Stimulated activated naive CD8-positive, alpha-beta T cell treated with anti-CD3 and anti-CD28 coated beads, Interleukin-15, Interleukin-2, amounts not matched to agents 100 U/mL and 50 U/mL, for 24 hours (primary cell): ENCODE measurements around the gene KLHL25.
"Not testable (repeated sequence)": the region's sequence is repeated elsewhere in the genome, so short reads cannot be mapped to it uniquely, and the experiment has no call there.

Experiments
- ATAC-seq: fragments of 150-1000 bp; cut with Tn5 transposase; one replicate; pipeline ENCODE4 v1.10.0; 2021
- DNase-seq: peaks from one replicate; pipeline ENCODE4 v3.0.0; 2021

KLHL25 gene, protein sequence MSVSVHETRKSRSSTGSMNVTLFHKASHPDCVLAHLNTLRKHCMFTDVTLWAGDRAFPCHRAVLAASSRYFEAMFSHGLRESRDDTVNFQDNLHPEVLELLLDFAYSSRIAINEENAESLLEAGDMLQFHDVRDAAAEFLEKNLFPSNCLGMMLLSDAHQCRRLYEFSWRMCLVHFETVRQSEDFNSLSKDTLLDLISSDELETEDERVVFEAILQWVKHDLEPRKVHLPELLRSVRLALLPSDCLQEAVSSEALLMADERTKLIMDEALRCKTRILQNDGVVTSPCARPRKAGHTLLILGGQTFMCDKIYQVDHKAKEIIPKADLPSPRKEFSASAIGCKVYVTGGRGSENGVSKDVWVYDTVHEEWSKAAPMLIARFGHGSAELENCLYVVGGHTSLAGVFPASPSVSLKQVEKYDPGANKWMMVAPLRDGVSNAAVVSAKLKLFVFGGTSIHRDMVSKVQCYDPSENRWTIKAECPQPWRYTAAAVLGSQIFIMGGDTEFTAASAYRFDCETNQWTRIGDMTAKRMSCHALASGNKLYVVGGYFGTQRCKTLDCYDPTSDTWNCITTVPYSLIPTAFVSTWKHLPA

GRCh38 chr15:85794598-85795336 is at the start of gene KLHL25:
KLHL25 (minus strand) TSS chr15:85794925; CDS start chr15:85769810, 25,115 bp downstream.
- peak; percentile 96 for ATAC-seq

GRCh38 chr15:85840802-85841152 is 46.1 kb upstream of the KLHL25 start:
- no peak for ATAC-seq
- no peak for DNase-seq

More at GRCh38 chr15:85794598-85795336, at the start of gene KLHL25:
- peak; percentile 90 for DNase-seq

DNA sequence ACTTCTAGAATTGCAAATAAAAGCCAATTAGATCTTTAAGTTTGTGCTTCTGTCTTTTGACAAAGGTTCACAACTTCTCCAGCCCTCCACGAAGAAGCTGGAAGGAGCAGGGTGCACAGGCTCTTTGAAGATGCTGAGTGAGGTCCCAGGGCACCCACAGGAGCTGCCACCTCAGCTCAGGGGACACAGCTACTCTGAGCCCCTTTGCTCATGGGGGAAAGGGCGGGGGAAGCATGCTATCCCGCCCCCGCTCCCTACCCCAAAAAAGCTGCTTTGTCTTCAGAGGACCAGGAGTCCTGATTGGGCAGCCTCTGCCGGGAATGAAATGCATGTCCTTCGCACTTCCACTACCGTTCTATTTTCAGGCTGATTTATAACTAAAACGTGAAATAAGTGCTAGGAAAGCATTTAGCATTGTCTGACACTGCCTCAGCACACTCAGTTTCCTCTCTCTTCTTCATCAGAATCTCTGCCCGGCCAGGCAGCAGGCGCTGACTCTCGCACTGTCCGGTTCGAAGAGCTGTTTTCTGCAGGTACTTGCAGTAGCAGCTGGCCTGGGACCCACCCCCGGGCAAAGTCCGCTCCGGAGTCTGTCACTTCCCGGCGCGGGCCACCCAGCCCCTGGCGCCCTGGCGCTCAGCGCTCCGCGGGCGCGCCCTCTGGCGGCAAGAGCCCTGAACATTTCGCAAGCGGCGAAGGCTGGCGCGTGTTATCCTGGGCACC is 45.5 kb upstream of the KLHL25 start:
- peak; percentile 98 for ATAC-seq
- DNase-seq = peak; percentile 89

DNA sequence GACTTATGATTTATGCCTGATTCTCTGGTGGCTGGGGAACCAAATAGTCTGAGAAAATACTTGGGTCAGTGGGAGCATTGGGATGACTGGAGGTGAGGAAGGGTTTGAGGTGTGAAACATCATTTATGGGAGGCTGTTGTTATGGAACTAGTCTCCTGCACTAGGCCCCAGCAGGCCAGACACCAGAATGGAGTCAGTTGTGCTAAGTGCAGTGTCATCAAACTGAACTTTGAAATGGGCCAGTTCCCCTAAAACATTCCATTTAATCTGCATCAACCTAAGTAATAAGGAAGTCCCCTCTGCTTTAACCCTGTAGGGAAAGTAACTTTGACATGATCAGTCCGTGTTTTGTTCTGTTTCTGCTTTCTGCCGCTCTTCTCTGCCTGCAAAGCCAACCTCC is 44.9 kb upstream of the KLHL25 start:
- no peak for DNase-seq
- no peak for ATAC-seq

- DNase-seq (no peak), ATAC-seq (no peak)
Observed at GRCh38 chr15:85838655-85839054, 43.9 kb upstream of the KLHL25 start.

DNA sequence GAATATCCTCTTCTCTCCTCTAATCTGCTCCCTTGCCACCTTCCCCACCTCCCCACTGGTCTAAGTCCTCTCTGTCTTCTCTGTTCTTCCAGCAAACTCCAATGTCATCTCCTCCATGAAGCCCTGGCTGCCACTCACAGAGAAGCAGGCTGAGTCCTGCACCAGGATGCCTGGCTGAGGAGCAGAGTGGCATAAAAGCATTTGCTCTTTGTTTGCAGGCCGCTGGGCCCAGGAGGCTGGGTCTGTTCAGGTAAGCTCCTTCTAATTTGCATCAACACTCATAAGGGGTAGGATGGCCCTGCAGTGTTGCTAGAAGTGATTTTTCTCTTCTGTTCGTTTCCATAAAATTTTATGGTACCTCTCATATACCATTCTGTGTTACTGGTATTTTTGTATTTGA is 43.2 kb upstream of the KLHL25 start:
- no peak for DNase-seq
- no peak for ATAC-seq

DNA sequence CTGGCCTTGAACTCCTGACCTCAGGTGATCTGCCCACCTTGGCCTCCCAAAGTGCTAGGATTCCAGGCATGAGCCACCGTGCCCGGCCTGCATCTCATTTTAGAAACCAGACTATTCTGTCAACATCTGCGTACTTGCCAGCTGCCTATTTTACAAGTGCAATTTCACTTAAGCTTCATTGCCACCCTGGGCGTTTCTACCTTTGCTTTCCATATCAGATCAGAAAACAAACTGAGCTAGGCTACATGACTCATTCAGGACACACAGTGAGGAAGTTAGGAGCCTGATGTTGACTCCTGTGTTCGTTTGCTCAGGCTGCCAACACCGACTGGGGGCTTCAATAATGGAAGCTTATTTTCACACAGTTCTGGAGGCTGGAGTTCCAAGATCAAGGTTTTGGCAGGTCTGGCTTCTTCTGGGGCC is 42.3 kb upstream of the KLHL25 start:
- DNase-seq (no peak), ATAC-seq (no peak)

DNA sequence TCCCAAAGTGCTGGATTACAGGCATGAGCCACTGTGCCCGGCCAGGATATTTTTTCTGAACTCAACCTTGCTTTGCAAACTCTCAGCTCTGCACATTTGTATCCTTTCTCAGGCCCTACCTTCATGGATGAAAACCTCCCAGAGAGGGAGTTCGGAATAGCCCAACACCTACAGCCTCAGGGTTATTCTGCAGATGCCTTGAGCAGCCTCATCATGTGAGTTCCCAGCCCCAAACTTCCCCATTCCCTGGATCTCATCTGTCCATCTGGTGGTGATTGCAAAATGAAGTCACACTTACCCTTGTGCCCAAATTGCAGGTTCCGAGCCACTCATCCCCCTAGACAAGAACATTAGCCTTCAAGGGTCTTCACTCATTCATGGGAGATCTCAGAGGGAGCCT is 39.9 kb upstream of the KLHL25 start:
- no peak for ATAC-seq
- no peak for DNase-seq

DNA sequence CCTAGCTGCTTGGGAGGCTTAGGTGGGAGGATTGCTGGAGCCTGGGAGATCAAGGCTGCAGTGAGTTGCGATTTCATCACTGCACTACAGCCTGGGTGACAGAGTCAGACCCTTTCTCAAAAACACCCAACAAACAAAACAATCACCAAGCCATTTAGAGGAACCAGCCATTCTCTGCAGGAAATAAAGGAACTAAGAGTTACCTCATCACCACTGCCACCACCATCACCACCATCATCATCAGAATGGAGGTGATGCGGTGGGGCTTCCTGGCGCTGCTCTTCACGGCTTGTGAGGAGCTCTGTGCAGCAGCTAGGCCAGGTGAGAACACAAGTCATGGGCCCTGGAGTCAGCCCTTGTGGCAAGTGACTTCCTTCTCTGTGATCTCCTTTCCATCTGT is 37.7 kb upstream of the KLHL25 start:
- DNase-seq (no peak), ATAC-seq (no peak)

- ATAC-seq (peak; percentile 57), DNase-seq (peak; percentile 41)
Observed at GRCh38 chr15:85831415-85832113, 36.8 kb upstream of the KLHL25 start.

DNA sequence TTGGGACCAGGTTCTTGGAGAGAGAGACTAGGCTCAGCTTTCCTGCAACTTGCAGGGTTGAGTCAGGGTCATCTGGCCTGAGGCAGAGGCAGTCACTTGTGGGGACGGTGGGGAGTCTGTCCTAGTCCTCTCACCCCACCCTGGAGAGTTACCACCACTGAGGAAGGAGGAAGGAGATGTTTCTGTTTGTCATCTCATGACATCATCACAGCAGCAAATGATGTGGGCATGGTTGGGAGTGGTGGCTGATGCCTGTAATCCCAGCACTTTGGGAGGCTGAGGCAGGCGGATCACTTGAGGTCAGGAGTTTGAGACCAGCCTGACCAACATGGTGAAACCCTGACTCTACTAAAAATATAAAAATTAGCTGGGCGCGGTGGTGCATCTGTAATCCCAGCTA is 35.0 kb upstream of the KLHL25 start:
- not testable (repeated sequence) for ATAC-seq, DNase-seq

- no peak for ATAC-seq
- no peak for DNase-seq
Observed at GRCh38 chr15:85828874-85829273, 34.1 kb upstream of the KLHL25 start.

- ATAC-seq (no peak), DNase-seq (no peak)
Observed at GRCh38 chr15:85828126-85828525, 33.4 kb upstream of the KLHL25 start.

DNA sequence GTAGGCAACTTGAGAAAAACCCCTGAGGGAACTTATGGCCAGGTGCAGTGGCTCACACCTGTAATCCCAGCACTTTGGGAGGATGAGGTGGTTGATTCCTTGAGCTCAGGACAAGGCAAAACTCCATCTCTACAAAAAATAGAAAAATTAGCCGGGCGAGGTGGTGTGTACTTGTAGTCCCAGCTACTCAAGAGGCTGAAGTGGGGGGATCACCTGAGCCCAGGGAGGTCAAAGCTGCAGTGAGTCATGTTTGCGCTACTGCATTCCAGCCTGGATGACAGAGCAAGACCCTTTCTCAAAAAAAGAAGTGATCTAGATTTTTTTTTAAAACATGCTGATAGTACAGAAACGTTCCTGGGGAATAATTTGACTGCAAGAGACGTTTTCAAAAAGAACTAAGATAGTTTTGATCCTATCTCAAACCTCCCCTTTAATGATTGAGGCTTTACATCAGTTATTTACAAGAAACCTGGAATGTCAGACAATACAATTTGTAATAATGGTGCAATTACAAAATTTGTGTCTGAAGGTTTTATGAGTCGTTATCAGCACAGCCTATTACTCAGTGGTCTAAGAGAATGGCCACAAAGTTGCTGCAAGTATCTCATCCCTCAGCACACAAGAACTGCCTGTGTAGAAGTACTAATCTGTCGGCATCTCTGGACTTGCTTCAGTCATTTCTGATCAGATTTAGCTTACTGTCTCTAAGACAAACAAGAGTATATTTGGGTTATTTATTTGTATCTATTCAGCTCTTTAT is 32.2 kb upstream of the KLHL25 start:
- ATAC-seq (no peak), DNase-seq (no peak)

DNA sequence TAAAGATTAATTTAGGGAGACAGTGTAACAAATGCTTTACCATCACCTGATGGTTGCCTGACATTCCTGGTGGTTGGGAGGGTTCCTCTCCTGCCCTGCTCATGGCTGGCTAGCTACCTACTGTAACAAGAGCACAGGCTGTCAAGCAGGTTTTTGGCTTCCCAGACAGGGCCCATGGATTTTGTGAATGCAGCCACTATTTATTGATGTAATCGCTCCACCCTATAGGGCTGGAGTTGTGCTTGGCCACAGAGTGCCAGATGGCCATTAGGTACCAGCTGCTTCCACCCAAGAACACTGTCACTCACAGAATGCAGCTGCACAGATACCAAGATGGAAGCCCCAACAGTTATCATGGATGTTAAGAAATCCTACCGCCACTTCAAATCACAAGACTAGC is 31.0 kb upstream of the KLHL25 start:
- ATAC-seq (no peak), DNase-seq (no peak)

GRCh38 chr15:85825118-85825517 is 30.4 kb upstream of the KLHL25 start:
- ATAC-seq (no peak), DNase-seq (no peak)

DNA sequence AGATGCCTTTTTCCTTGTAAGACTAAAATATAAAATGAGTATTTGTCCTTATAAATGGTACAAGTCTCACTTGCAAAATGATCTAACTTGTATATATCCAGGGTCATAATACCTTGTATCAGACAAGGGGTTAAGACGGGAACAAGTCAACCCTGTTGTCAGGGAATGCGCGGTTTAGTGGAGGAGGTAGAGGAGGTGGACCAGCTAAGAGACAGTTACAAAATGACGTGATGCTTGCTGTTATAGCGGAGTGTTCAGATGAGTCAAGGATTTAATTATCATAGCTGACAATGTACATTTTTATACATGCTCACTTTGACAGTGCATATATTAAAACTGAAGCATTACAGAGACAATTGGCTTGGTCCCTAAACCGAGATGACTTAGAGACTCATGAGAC is 26.8 kb upstream of the KLHL25 start:
- no peak for ATAC-seq

GRCh38 chr15:85819938-85820337 is 25.2 kb upstream of the KLHL25 start:
- no peak for ATAC-seq

More for the DNA sequence above, 26.8 kb upstream of the KLHL25 start:
- no peak for DNase-seq

DNA sequence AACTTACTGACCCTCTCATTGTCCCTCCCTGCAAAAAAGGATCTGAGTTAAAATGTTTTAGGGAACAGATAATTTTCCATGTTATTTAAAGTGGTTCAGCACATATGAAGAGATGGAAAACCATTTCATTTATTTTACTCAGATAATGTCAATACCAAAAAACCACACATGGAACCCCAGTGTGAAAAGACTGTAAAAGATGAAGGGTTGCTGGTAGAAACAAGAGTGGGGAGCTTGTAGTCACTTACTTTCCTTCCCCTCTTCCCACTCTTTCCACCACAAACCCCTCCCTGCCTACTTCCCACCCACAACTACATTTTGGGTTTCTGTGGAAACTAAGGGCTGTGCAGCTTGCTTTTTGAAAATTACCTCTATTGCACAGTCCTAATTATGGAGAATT is 18.5 kb upstream of the KLHL25 start:
- ATAC-seq (peak; percentile 59), DNase-seq (no peak)

More at GRCh38 chr15:85819938-85820337, 25.2 kb upstream of the KLHL25 start:
- no peak for DNase-seq

DNA sequence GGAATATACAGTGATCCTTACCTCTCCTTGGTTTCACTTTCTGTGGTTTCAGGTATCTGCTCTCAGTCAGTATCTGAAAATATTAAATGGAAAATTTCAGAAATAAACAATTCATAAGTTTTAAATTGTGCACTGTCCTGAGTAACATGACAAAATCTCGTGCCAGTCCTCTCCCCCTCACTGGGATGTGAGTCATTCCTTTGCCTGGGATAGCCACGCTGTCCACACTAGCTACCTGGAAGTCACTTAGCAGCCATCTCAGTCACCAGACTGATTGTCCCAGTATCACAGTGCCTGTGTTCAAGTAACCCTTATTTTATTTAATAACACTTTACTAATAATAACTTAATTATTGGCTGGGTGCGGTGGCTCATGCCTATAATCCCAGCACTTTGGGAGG is 15.3 kb upstream of the KLHL25 start:
- DNase-seq (no peak), ATAC-seq (no peak)

DNA sequence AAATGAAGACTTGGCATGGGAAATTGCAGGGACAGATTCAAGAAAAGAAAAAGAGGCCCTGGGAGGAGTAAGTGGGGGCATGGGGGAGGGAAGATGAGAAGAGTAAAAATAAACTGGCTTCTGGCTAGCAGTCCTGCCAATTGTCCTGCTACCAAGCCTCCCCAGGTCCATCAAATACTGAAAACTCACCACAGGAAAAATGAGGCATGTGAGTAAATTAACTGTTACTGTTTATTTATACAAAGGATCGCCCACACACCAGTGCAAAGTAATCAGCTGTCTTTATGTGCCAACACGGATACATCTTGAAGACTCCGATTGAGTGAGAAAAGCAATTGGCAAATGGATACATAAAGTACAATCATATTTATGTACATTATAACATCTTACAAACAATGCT is 10.7 kb upstream of the KLHL25 start:
- DNase-seq (no peak), ATAC-seq (no peak)
